Kidney (tissue), 14 donors: Measurements from ENCODE around the gene MSL1. TPM values are rescaled to one million over a fixed set of nuclear protein-coding genes. Genes with fewer than 3 reads are reported as not detected.
A peak's percentile ranks its signal among the peaks of the same experiment; 100 is the strongest.

ENCODE experiments used
- DNase-seq, 5 donors: peaks; one replicate each; pipeline ENCODE4 v3.0.0-alpha.2; 2013 to 2020
- FAIRE-seq: peaks from 2 replicates; lab custom pipeline; 2012; peaks lifted over from hg19 to GRCh38; lab: Jason Lieb, UNC
- H3K27ac ChIP-seq, 2 donors: one replicate each; pipeline ENCODE4 v1.7.0; 2013; ENCODE audit warnings: low read depth in 2 of 2, low read length in 2 of 2, inconsistent platforms in 1 of 2
- H3K27me3 ChIP-seq: one replicate; pipeline ENCODE4 v1.7.1; 2013; ENCODE audit warnings: low read length, inconsistent platforms; ENCODE audit not compliant: control insufficient read depth, insufficient read depth
- H3K36me3 ChIP-seq, 3 donors: one replicate each; pipeline versions ENCODE4 v1.7.0 to v1.7.1; 2013; ENCODE audit warnings: low read length in 3 of 3, control low read depth in 1 of 3, inconsistent platforms in 1 of 3; ENCODE audit not compliant: insufficient read depth in 3 of 3, control insufficient read depth in 2 of 3
- H3K4me1 ChIP-seq, 3 donors: one replicate each; pipeline versions ENCODE4 v1.7.0 to v1.7.1; 2013; ENCODE audit warnings: low read length in 3 of 3, inconsistent platforms in 1 of 3, low read depth in 1 of 3; ENCODE audit not compliant: control insufficient read depth in 2 of 3, insufficient read depth in 2 of 3
- H3K4me3 ChIP-seq, 3 donors: one replicate each; pipeline versions ENCODE4 v1.7.0 to v1.8.1; 2013; ENCODE audit warnings: low read length in 3 of 3, control low read depth in 1 of 3, inconsistent platforms in 1 of 3
- H3K9ac ChIP-seq, 3 donors: one replicate each; pipeline versions ENCODE4 v1.7.0 to v1.7.1; 2013; ENCODE audit warnings: low read length in 3 of 3, control low read depth in 1 of 3, inconsistent platforms in 1 of 3
- H3K9me3 ChIP-seq, 3 donors: one replicate each; pipeline versions ENCODE4 v1.7.0 to v1.7.1; 2013; ENCODE audit warnings: low read length in 3 of 3, control low read depth in 1 of 3, inconsistent platforms in 1 of 3; ENCODE audit not compliant: control insufficient read depth in 2 of 3, insufficient read depth in 1 of 3
- CTCF ChIP-seq: IDR thresholded peaks from 3 replicates; pipeline ENCODE4 v1.5.1; 2012; ENCODE audit warnings: mild to moderate bottlenecking, moderate library complexity, borderline replicate concordance; ENCODE audit not compliant: insufficient read depth; ENCODE audit errors: extremely low read depth
- intact Hi-C: fragments of 100-400 bp; cut with DNase I; formaldehyde crosslinking; loops from one replicate; pipeline ENCODE4 v1.11.1; 2022
- polyA plus RNA-seq: library from polyadenylated mRNA; stranded (reverse); fragments of 350-450 nt; fragmentation: Illumina TruSeq; extraction: RNeasy Lipid Tissue Mini Kit (QIAGEN cat#74804); gene quantifications from one replicate; pipeline ENCODE4 v1.2.3, GENCODE V29; 2014; ENCODE audit warnings: low read depth, low replicate concordance; ENCODE audit not compliant: insufficient read depth
- total RNA-seq: library from RNA; stranded (reverse); fragmentation: NEBNext Ultra II Directional; extraction: Animal tissue kit (Norgen Biotek cat#: 25700); gene quantifications from one replicate; pipeline ENCODE4 v1.2.1, GENCODE V29; 2021
- donor health status: control.
- donor health status: control.
- donor health status: control.
- donor health status: control.
- donor health status: control.
- donor health status: DM: yes; HTN: yes; CAD: no.
- donor health status: Normal renal cell carcinoma (clear cell type).

MSL1 gene
- total and polyA plus RNA-seq, 2 donors from 2014 or later: 34.9 to 75.4 TPM

GRCh38 chr17:40076591-40076990 is 45.2 kb upstream of the MSL1 start:
- H3K36me3 ChIP-seq: peaks cover 0 to 4% (median 0%) of the 10 kb centered on the region in 3 donors
- peaks cover 3 to 48% (median 46%) of the 10 kb centered on the region in 3 donors for H3K4me1 ChIP-seq
- no peak for DNase-seq
- peak overlapping the region in 1 of 2 donors; percentile 12 for H3K27ac ChIP-seq
- intact Hi-C loops: no loop called here
- no peak overlapping the region for H3K9ac ChIP-seq
- H3K9me3 ChIP-seq: no peaks in the 10 kb centered on the region
- no peak overlapping the region for H3K4me3 ChIP-seq
- no peak for TF ChIP-seq CTCF
- no peak for FAIRE-seq
- H3K27me3 ChIP-seq: no peaks in the 10 kb centered on the region

GRCh38 chr17:40079545-40079944 is 42.2 kb upstream of the MSL1 start:
- no peak overlapping the region for H3K4me3 ChIP-seq
- no peak overlapping the region for H3K27ac ChIP-seq
- H3K36me3 ChIP-seq: peaks cover 0 to 14% (median 13%) of the 10 kb centered on the region in 3 donors
- FAIRE-seq: no peak
- H3K4me1 ChIP-seq: peaks cover 3 to 22% (median 19%) of the 10 kb centered on the region in 3 donors
- H3K9ac ChIP-seq: no peak overlapping the region
- H3K27me3 ChIP-seq: no peaks in the 10 kb centered on the region
- intact Hi-C loops: no loop called here
- no peak for TF ChIP-seq CTCF
- H3K9me3 ChIP-seq: no peaks in the 10 kb centered on the region
- DNase-seq: no peak

GRCh38 chr17:40084477-40084876 is 37.3 kb upstream of the MSL1 start:
- H3K4me1 ChIP-seq: peaks cover 0 to 2% (median 1%) of the 10 kb centered on the region in 3 donors
- no peaks in the 10 kb centered on the region for H3K9me3 ChIP-seq
- H3K9ac ChIP-seq: no peak overlapping the region
- TF ChIP-seq CTCF: no peak
- no peak overlapping the region for H3K27ac ChIP-seq
- no peak for FAIRE-seq
- peak in 1 of 5 donors; percentile 60 for DNase-seq
- no peak overlapping the region for H3K4me3 ChIP-seq
- H3K36me3 ChIP-seq: peaks cover 9 to 41% (median 33%) of the 10 kb centered on the region in 3 donors
- intact Hi-C loops: no loop called here
- H3K27me3 ChIP-seq: no peaks in the 10 kb centered on the region
